ENCODE data around the gene OR2B2.

OR2B2 gene

GRCh38 chr6:27879837-27880236 is 32.4 kb downstream of the OR2B2 start:
- TF ChIP-seq MAX (IDR thresholded peaks at IDR 0.05; ENCODE audit: low read depth, low read length) = no peak
- no peak for TF ChIP-seq POLR2A (IDR thresholded peaks at IDR 0.05; ENCODE audit: extremely low read depth, insufficient read length)
- TF ChIP-seq CTCF (IDR thresholded peaks at IDR 0.05; ENCODE audit: low read depth, low read length) = no peak
- TF ChIP-seq MYC (IDR thresholded peaks at IDR 0.05; ENCODE audit: low read depth, low read length) = no peak
- DNase-seq (ENCODE audit: low read depth) = no peak
- no peak overlapping the region for H3K4me3 ChIP-seq (ENCODE audit: low read depth, low read length)

- peak overlapping the region; percentile 81 for H3K4me3 ChIP-seq (ENCODE audit: low read depth, low read length)
- peak; percentile 54 for DNase-seq (ENCODE audit: low read depth)
- no peak for TF ChIP-seq CTCF (IDR thresholded peaks at IDR 0.05; ENCODE audit: low read depth, low read length)
- no peak for TF ChIP-seq MYC (IDR thresholded peaks at IDR 0.05; ENCODE audit: low read depth, low read length)
- no peak for TF ChIP-seq MAX (IDR thresholded peaks at IDR 0.05; ENCODE audit: low read depth, low read length)
- TF ChIP-seq POLR2A (IDR thresholded peaks at IDR 0.05; ENCODE audit: extremely low read depth, insufficient read length) = no peak
Observed at GRCh38 chr6:27874016-27874415, 38.2 kb downstream of the OR2B2 start.

GRCh38 chr6:27873021-27873940 is 38.9 kb downstream of the OR2B2 start:
- DNase-seq (ENCODE audit: low read depth) = peak; percentile 98
- peak overlapping the region; percentile 81 for H3K4me3 ChIP-seq (ENCODE audit: low read depth, low read length)
- peak; percentile 99 for TF ChIP-seq POLR2A (IDR thresholded peaks at IDR 0.05; ENCODE audit: extremely low read depth, insufficient read length)
- TF ChIP-seq MAX (IDR thresholded peaks at IDR 0.05; ENCODE audit: low read depth, low read length) = peak; percentile 68
- TF ChIP-seq MYC (IDR thresholded peaks at IDR 0.05; ENCODE audit: low read depth, low read length) = peak; percentile 71
- TF ChIP-seq CTCF (IDR thresholded peaks at IDR 0.05; ENCODE audit: low read depth, low read length) = no peak

GRCh38 chr6:27872642-27873020 is 39.6 kb downstream of the OR2B2 start:
- TF ChIP-seq CTCF (IDR thresholded peaks at IDR 0.05; ENCODE audit: low read depth, low read length) (no peak), MAX (IDR thresholded peaks at IDR 0.05; ENCODE audit: low read depth, low read length) (no peak), MYC (IDR thresholded peaks at IDR 0.05; ENCODE audit: low read depth, low read length) (no peak), POLR2A (IDR thresholded peaks at IDR 0.05; ENCODE audit: extremely low read depth, insufficient read length) (no peak)
- peak overlapping the region; percentile 81 for H3K4me3 ChIP-seq (ENCODE audit: low read depth, low read length)
- DNase-seq (ENCODE audit: low read depth) = no peak

GRCh38 chr6:27871924-27872638 is 40.1 kb downstream of the OR2B2 start:
- DNase-seq (ENCODE audit: low read depth) = peak; percentile 99
- H3K4me3 ChIP-seq (ENCODE audit: low read depth, low read length) = peak overlapping the region; percentile 81
- TF ChIP-seq POLR2A (IDR thresholded peaks at IDR 0.05; ENCODE audit: extremely low read depth, insufficient read length) (peak; percentile 100), MYC (IDR thresholded peaks at IDR 0.05; ENCODE audit: low read depth, low read length) (peak; percentile 50), MAX (IDR thresholded peaks at IDR 0.05; ENCODE audit: low read depth, low read length) (0 out of 2 replicates have a peak, but pooled peaks have one; percentile 33), CTCF (IDR thresholded peaks at IDR 0.05; ENCODE audit: low read depth, low read length) (no peak)

Measured in NB4 (cell line).